ENCODE data around the gene PSMC3. TPM values are rescaled to one million over a fixed set of nuclear protein-coding genes. Genes with fewer than 3 reads are reported as not detected.

Gene PSMC3
- total RNA-seq, 1 experiment from 2014 or later: 165 TPM

DNA sequence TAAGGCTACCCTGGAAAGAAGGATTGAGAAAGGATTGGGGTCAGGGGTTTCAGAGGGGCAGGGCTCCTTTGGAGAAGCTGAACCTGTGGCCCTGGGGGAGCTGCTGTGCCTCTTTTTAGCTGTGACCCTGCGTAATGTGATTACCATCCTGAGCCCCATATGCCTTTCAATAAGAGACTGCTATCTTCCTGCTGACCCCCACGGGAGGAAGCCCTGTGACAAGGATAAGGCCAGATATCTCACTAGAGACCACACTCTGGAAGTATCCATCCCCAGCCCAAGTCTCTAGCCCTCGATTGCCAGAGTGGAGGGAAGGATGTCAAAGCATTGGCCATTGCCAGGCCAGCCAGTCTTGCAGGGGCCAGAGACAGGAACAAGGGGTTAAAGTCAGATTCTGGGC lies 22.7 kb downstream of the PSMC3 start:
- DNase-seq (ENCODE audit: low read depth, low spot score): no peak
- in situ Hi-C loops (cut with HindIII; ENCODE audit: low pct_unique_long_range_greater_than_20kb, low sequenced_read_pairs): no loop called here

DNA sequence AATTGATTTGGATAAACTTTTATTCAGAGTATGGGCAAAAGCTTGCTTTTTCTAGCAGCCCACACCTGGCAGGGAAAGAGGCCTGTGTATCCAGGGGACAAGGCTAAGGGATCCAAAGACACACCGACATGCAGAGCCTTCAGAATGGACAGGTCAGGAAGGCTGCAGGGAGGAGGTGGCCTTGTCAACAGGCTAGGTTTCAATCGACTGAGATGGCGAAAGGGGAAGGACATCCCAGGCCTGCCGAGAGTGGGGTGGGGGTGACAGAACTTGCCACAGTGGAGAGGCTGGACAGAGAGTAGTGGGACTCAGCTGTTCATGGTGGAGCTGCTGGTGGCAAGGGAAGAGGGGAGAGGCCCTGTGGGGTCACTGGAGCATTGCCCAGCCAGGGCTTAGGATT lies 23.1 kb downstream of the PSMC3 start:
- no peak for DNase-seq (ENCODE audit: low read depth, low spot score)
- in situ Hi-C loops (cut with HindIII; ENCODE audit: low pct_unique_long_range_greater_than_20kb, low sequenced_read_pairs): no loop called here

DNA sequence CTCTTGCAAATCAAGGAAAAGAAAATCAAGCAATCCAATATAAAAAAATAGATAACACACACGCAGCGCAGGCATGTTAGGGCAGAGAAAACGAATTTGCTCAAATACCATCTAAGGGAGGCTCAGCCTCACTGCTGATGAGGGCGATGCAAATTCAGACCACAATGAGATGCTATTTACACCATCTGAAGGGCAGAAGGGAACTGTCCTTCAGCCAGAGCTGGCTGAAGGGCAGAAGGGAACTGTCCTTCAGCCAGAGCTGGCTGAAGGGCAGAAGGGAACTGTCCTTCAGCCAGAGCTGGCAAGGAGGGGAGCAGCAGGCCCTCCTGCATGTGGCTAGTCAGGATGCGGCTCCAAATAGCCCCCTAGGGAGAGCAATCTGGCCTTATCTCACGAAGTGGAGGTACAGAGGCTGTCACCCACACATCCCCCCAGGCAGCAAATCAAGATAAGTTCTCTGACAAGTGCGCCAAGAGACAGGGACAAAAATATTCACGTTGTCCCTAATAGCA lies 25.4 kb downstream of the PSMC3 start:
- in situ Hi-C loops (cut with HindIII; ENCODE audit: low pct_unique_long_range_greater_than_20kb, low sequenced_read_pairs): no loop called here
- DNase-seq (ENCODE audit: low read depth, low spot score): no peak

DNA sequence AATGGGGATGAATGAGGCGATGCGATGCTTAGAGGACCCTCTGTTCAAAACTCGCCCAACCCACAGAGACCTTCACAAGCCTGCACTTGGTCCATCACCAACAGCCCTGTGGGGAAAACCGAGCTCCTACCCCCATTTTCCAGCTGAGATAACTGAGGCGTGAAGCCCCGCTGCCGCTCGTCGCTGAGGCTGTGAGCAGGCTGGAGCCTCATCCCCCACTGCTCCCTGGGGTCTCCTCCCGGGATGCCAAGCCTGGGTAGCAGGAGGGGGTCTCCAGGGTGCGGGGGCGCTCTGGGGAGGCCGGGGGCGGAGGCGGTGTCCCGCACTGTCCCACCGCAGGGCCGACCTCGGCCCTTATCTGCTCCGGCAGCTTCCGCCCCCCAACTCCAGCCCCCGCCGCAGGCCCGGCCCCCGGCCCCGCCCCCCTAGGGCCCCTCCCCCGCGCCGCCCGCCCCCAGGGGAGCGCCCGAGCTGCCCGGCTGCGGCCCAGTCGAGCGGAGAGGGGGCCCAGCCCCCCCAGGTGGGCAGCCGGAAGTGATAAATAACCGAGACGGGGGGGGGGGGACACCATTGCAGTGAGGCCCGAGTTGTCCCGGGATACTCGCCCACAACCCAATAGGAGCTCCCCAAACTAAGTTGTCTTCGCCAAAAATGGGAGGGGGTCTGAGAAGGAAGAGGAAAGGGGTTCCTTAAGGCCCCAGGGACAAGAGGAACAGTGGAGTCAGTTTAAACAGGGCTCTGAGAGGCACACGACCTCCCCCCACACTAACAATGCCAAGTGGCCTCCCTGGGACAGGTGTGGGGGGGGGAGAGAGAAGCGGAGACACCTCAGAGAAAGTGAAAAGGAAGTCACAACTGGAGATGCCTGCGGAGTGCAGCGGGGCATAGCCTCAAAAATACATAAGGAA lies 26.1 kb downstream of the PSMC3 start:
- in situ Hi-C loops (cut with HindIII; ENCODE audit: low pct_unique_long_range_greater_than_20kb, low sequenced_read_pairs): no loop called here
- DNase-seq (ENCODE audit: low read depth, low spot score): no peak

DNA sequence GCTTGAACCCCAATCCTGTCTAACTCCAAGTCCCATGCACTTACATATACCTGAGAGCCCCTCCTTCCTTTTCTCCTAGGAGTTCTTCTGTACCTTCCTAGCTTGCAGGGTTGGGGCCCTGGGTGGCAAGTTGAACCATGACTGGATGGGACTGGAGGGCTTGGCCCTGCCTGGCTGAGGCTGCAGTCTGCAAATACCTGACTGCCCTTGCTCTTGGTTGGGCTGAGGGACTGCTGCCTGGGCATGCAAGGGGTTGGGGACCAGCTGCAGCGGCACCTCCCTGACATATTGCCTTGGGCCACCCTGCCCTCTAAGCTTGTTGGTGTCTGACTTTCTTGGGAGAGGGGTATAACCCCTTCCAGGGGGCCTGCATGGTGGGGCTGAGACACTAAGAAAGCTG lies 27.7 kb downstream of the PSMC3 start:
- in situ Hi-C loops (cut with HindIII; ENCODE audit: low pct_unique_long_range_greater_than_20kb, low sequenced_read_pairs): no loop called here
- no peak for DNase-seq (ENCODE audit: low read depth, low spot score)

DNA sequence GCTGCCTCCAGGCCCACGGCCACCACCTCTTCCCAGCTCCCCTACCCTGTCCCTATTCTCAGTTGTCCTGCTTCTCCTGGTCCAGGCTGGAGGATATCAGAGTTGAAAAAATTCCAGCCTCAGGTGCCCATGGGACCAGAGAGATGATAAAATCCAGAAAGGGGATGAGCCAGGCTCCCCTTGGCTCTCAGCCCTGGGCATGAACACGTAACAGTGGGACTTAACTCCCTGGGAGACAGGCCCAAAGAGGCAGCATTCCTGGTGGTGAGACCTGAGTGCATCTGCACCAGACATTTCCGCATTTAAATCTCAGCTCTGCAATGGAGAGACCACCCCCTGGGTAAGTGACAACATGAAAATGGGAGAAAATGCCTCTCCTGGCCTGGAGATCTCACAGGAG lies 28.2 kb downstream of the PSMC3 start:
- in situ Hi-C loops (cut with HindIII; ENCODE audit: low pct_unique_long_range_greater_than_20kb, low sequenced_read_pairs): no loop called here
- DNase-seq (ENCODE audit: low read depth, low spot score): no peak

DNA sequence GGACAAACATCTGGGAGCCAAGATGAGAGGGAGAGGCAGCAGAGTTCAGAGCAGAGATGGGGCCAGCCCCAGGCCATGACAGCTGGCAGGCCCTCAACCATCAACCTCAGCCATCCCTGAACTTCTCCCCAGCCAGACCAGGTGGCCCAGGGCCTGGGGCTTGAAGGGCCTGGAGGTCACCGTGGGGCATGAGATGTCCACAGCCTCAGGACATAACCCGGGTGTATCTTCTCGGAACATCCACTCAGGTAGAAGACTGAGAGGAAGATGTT lies 30.3 kb downstream of the PSMC3 start:
- in situ Hi-C loops (cut with HindIII; ENCODE audit: low pct_unique_long_range_greater_than_20kb, low sequenced_read_pairs): no loop called here
- DNase-seq (ENCODE audit: low read depth, low spot score): no peak

DNA sequence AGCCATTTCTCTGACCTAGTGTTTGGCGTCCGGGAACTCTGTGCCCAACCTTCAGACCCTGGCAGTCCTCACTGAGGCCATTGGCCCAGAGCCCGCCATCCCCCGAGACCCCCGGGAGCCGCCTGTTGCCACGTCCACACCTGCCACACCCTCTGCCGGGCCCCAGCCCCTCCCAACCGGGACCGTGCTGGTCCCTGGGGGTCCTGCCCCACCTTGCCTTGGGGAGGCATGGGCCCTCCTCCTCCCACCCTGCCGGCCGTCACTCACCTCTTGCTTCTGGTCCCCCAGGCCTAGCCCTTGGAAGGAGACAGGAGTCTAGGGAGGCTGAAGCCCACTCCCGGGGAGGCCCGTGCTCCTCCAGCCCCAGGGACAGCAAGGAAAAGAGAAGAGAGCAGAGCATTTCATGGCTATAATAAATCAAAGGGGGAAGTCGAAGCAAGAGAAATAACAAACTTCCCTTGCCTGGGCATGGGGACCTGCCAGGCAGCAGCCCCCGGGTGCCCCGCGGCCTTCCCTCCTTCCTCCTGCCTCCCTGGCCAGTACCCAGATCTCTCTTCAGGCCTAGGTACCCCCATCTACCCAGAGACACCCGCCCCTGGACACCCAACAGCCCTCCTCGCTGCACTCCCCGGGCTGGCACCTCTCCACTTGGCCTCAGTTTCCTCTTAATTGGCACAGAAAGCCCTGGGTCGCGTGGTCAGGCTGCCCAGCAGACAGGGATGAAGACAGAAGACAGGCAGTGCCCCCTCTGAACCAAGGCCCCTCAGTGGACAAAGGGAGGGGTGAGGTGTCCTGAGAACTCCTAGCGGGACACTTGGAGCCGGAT lies 30.8 kb downstream of the PSMC3 start:
- DNase-seq (ENCODE audit: low read depth, low spot score): no peak
- in situ Hi-C loops (cut with HindIII; ENCODE audit: low pct_unique_long_range_greater_than_20kb, low sequenced_read_pairs): no loop called here

DNA sequence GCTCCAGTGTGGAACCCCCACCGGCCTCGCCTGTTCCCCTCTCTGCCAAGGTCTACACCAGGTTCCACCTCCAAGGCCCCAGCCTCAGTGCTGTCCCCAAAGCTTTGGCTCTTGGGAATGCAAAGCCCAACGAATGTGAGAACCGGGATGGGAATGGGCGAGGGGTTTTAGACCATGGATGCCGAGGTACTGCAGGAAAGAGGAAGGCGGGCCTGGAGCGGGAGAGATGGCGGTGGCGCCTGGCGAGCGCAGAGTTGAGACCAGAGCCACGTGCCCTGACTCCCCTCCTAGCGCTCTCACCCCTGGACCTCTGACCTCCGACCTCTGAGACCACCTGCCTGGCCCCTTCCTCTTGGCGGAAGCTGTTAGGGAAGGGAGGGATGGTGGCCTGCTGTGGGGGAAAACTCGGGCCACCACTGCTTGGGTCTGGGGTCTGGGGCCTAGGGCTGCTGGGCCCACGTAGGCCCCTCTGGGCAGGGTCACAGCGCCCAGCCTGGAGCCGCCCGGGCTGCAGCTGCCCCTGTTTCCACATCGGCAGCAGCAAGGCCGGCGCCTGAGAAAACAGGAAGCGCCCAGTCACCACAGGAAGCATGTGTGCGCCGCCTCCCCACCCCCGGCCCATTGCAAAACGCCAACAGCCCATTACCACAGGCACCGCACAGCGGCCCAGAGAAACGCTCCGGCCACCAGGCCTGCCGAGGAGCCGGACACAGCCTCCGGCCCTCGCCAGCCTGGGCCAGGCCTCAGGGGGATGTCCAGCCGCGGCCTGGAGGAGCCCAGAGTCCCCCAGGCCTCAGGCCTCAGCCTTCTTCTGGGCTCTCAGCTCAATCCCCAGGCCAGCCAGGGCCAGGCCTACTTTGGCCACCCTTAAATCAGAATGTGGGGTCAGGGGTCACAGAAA lies 31.7 kb downstream of the PSMC3 start:
- in situ Hi-C loops (cut with HindIII; ENCODE audit: low pct_unique_long_range_greater_than_20kb, low sequenced_read_pairs): no loop called here
- no peak for DNase-seq (ENCODE audit: low read depth, low spot score)

DNA sequence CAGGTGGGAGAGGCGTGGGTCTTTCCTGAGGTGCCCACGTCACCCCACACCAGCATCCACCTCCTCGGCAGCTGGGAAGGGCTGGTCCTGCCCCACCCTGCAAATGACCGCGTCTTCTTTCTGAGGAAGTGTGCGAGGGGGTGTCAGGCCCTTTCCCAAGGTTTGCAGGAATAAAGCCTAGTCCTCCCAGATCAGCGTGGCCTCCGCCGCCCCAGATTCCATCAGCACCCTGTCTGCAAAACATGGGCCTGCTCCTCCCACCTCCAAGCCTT lies 32.3 kb downstream of the PSMC3 start:
- DNase-seq (ENCODE audit: low read depth, low spot score): no peak
- in situ Hi-C loops (cut with HindIII; ENCODE audit: low pct_unique_long_range_greater_than_20kb, low sequenced_read_pairs): no loop called here

DNA sequence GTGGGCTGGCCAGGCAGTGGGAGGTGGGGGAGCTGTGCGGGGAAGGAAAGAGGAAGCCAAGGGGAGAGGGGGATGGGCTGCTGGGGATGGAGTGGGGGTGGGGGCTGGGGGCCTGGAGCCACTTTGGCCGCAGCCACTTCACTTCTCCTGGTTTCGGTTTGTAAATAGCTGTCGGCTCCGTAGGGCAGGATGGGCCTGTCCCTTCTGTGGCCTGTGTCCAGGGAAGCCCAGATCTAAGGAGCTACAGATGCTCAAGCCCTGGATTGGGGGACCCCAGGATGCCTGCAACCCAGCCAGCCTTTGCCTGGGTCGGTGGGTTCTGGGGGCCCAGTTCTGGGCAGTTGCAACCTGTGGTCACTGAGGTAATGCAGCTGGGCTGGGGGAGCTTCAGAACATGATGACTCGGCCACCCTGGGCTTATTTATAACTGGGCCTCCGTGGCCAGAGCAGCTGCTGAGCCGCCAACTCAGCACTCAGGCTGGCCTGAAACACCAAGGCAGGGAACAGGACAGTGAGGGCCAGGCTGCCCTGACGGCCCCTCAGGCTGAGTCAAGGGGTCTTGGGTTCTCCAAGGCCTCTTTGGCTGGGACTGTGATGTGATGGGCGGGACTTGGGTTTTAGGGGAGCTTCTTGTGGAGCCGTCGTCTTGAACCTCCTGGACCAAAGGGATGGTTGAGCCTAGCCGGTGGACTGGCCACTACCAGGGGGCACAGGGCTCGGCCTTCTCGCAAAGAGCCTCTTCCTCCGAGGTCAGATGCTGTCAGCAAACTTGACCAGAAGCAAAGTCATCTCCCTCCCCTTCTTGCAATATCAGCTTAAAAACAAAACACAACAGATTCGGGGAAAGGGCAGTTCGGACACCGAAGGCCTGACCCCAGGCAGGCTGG lies 32.8 kb downstream of the PSMC3 start:
- in situ Hi-C loops (cut with HindIII; ENCODE audit: low pct_unique_long_range_greater_than_20kb, low sequenced_read_pairs): no loop called here
- no peak for DNase-seq (ENCODE audit: low read depth, low spot score)

DNA sequence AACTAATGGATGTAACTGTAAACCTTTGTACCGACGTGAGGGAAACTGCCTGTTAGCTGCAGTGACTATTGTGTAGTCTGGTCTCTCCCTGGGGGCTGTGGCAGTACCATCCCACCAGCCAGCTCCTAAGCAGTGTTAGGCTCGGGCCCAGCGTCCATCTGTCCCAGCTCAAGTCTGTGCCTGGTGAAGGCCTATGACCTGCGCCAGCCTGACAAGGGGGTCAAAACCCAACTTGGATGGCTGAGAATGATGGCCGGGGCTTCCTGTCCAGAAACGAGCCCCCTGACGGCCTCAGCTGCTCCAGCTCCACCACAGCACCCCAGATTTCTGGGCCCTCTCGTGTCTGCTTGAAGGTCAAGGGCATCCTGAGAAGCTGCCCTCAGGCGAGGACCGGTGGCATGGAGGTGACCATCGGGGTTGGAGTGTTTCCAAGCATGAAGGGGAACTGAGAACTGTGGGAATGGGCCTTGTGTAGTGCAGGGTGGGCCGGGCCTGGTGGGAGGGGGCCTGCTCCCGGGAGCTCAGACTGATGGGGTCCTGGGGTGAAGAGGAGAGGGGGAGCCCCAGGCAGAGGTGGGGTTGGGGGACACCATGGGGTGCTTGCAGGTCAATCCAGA lies 33.6 kb downstream of the PSMC3 start:
- in situ Hi-C loops (cut with HindIII; ENCODE audit: low pct_unique_long_range_greater_than_20kb, low sequenced_read_pairs): no loop called here

DNA sequence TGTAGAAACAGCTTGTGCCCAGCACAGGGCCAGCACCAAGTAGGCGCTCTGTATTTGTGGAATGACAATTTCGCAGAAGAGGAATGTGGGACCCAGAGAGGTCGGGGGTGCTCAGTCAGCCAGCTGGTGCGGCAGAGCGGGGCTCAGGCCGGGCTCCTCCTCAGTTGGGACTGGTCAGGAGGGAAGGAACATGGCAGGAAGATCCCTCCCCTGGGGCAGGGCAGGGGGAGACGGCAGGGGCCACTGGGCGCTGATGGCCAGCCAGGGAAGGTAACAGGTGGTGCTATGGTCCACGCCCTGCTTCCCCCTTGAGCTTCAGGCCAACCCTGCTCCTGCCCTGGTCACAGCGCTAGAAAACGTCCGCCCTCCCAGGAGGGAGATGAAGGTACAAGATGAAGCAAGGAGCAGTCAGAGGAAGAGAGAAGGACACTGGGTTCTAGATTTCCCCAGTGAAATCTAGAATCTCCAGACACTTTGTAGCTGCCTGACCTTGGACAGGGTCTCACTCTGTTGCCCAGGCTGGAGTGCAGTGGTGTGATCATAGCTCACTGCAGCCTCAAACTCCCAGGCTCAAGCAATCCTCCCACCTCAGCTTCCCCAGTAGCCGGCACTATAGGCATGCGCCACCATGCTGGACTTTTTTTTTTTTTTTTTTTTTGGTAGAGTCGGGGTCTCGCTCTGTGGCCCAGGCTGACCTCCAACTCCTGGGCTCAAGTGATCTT lies 34.4 kb downstream of the PSMC3 start:
- no peak for DNase-seq (ENCODE audit: low read depth, low spot score)
- in situ Hi-C loops (cut with HindIII; ENCODE audit: low pct_unique_long_range_greater_than_20kb, low sequenced_read_pairs): no loop called here

More for the DNA sequence above, 33.6 kb downstream of the PSMC3 start:
- no peak for DNase-seq (ENCODE audit: low read depth, low spot score)

DNA sequence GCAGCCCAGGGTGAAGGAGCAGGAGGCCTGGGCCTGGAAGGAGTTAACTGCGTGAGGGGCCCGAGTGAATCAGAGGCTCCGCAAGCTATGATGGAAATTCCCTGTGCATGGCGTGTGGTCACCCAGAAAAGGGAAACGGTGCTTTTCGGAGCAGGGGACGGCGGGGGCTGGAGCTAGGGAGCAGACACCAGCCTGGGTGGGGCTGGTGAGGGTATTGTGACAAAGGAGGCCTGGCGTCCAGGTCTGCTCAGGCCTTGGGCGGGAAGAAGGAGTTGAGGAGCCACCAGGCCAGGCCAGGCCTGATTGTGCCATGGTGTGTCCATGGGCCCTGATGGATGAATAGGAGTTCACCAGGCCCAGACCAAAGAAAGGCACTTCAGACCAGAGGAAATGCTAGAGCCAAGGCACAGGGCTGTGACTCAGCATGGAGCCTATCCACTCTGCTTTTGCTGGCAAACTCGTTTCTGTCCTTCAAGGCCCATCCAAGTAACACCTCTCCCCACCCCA lies 35.1 kb downstream of the PSMC3 start:
- in situ Hi-C loops (cut with HindIII; ENCODE audit: low pct_unique_long_range_greater_than_20kb, low sequenced_read_pairs): no loop called here
- no peak for DNase-seq (ENCODE audit: low read depth, low spot score)

DNA sequence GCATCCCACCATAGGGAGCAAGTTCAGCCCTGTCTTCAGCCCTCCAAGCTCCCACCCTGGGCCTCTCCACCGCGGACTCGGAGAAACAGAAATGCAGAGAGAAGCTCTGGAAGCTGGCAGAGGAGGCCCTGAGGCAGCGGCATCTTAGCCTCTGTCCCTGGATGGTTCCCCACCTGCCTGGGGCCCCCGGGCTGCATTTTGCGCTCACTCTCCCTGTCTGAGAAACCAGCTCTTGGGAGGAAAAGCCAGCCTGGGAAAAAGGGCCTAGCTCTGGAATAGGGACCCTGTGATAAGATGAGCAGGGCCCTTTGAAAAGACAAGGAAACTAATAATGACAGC lies 35.8 kb downstream of the PSMC3 start:
- in situ Hi-C loops (cut with HindIII; ENCODE audit: low pct_unique_long_range_greater_than_20kb, low sequenced_read_pairs): no loop called here
- no peak for DNase-seq (ENCODE audit: low read depth, low spot score)

All from SK-MEL-5 (cell line).